ENCODE data around the gene NCOA3.

The NCOA3 gene

GRCh38 chr20:47603260-47603659 lies 101.6 kb downstream of the NCOA3 start:
- Histone ChIP-seq H3K9me2 (ENCODE audit: low read depth, low read length) (no peaks in the 10 kb centered on the region), H3K27ac (ENCODE audit: low read depth, low read length, poor library complexity, severe bottlenecking) (peak overlapping the region; percentile 13), H3K9ac (ENCODE audit: low read length) (no peak overlapping the region), H2AFZ (ENCODE audit: low read length) (no peak overlapping the region), H3F3A (ENCODE audit: insufficient read depth, low read length) (peaks cover 1% of the 10 kb centered on the region; the same call in 1 of the 2 replicates), H3K9me3 (ENCODE audit: low read length) (no peaks in the 10 kb centered on the region), H3K36me3 (ENCODE audit: insufficient read depth, low read length) (peaks cover 59% of the 10 kb centered on the region), H3K4me3 (ENCODE audit: low read depth, low read length, poor library complexity, severe bottlenecking) (no peak overlapping the region), H3K27me3 (ENCODE audit: insufficient read depth, low read length) (no peaks in the 10 kb centered on the region), H4K20me1 (ENCODE audit: insufficient read depth, low read length) (0 out of 2 replicates have a peak, but pooled peaks cover 2% of the 10 kb centered on the region), H3K4me1 (ENCODE audit: insufficient read depth, low read length, severe bottlenecking) (peaks cover 62% of the 10 kb centered on the region), H3K79me2 (ENCODE audit: insufficient read depth, low read length) (peaks cover 97% of the 10 kb centered on the region), H3K4me2 (ENCODE audit: low read length) (peak overlapping the region; percentile 5; the same call in 1 of the 2 replicates)
- TF ChIP-seq EZH2 (IDR thresholded peaks at IDR 0.05; ENCODE audit: borderline replicate concordance, low read length) = no peak
- TF ChIP-seq, protein P1, sequence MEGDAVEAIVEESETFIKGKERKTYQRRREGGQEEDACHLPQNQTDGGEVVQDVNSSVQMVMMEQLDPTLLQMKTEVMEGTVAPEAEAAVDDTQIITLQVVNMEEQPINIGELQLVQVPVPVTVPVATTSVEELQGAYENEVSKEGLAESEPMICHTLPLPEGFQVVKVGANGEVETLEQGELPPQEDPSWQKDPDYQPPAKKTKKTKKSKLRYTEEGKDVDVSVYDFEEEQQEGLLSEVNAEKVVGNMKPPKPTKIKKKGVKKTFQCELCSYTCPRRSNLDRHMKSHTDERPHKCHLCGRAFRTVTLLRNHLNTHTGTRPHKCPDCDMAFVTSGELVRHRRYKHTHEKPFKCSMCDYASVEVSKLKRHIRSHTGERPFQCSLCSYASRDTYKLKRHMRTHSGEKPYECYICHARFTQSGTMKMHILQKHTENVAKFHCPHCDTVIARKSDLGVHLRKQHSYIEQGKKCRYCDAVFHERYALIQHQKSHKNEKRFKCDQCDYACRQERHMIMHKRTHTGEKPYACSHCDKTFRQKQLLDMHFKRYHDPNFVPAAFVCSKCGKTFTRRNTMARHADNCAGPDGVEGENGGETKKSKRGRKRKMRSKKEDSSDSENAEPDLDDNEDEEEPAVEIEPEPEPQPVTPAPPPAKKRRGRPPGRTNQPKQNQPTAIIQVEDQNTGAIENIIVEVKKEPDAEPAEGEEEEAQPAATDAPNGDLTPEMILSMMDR (IDR thresholded peaks at IDR 0.05; ENCODE audit: low read length) = no peak

GRCh38 chr20:47605673-47606413 lies 104.2 kb downstream of the NCOA3 start:
- Histone ChIP-seq H3K79me2 (ENCODE audit: insufficient read depth, low read length) (peaks cover 100% of the 10 kb centered on the region), H3K4me1 (ENCODE audit: insufficient read depth, low read length, severe bottlenecking) (peaks cover 72% of the 10 kb centered on the region), H3K9ac (ENCODE audit: low read length) (no peak overlapping the region), H3K36me3 (ENCODE audit: insufficient read depth, low read length) (peaks cover 54% of the 10 kb centered on the region), H3K4me3 (ENCODE audit: low read depth, low read length, poor library complexity, severe bottlenecking) (no peak overlapping the region), H4K20me1 (ENCODE audit: insufficient read depth, low read length) (no peaks in the 10 kb centered on the region), H3K9me2 (ENCODE audit: low read depth, low read length) (no peaks in the 10 kb centered on the region), H3K4me2 (ENCODE audit: low read length) (no peak overlapping the region), H2AFZ (ENCODE audit: low read length) (no peak overlapping the region), H3K27ac (ENCODE audit: low read depth, low read length, poor library complexity, severe bottlenecking) (no peak overlapping the region), H3K9me3 (ENCODE audit: low read length) (no peaks in the 10 kb centered on the region), H3K27me3 (ENCODE audit: insufficient read depth, low read length) (no peaks in the 10 kb centered on the region), H3F3A (ENCODE audit: insufficient read depth, low read length) (peaks cover 4% of the 10 kb centered on the region; the same call in 1 of the 2 replicates)
- no peak for TF ChIP-seq EZH2 (IDR thresholded peaks at IDR 0.05; ENCODE audit: borderline replicate concordance, low read length)

GRCh38 chr20:47606414-47606982 lies 104.8 kb downstream of the NCOA3 start:
- no peaks in the 10 kb centered on the region for H3K9me2 ChIP-seq (ENCODE audit: low read depth, low read length)
- no peaks in the 10 kb centered on the region for H4K20me1 ChIP-seq (ENCODE audit: insufficient read depth, low read length)
- peak overlapping the region; percentile 19 for H3K27ac ChIP-seq (ENCODE audit: low read depth, low read length, poor library complexity, severe bottlenecking)
- H3K36me3 ChIP-seq (ENCODE audit: insufficient read depth, low read length) = peaks cover 60% of the 10 kb centered on the region
- H3K9me3 ChIP-seq (ENCODE audit: low read length) = no peaks in the 10 kb centered on the region
- TF ChIP-seq, protein P1 (IDR thresholded peaks at IDR 0.05; ENCODE audit: low read length) = no peak
- no peak for TF ChIP-seq EZH2 (IDR thresholded peaks at IDR 0.05; ENCODE audit: borderline replicate concordance, low read length)
- H3K4me2 ChIP-seq (ENCODE audit: low read length) = no peak overlapping the region
- H2AFZ ChIP-seq (ENCODE audit: low read length) = no peak overlapping the region
- no peak overlapping the region for H3K9ac ChIP-seq (ENCODE audit: low read length)
- peaks cover 4% of the 10 kb centered on the region; the same call in 1 of the 2 replicates for H3F3A ChIP-seq (ENCODE audit: insufficient read depth, low read length)
- no peak overlapping the region for H3K4me3 ChIP-seq (ENCODE audit: low read depth, low read length, poor library complexity, severe bottlenecking)
- H3K4me1 ChIP-seq (ENCODE audit: insufficient read depth, low read length, severe bottlenecking) = peaks cover 73% of the 10 kb centered on the region
- H3K27me3 ChIP-seq (ENCODE audit: insufficient read depth, low read length) = no peaks in the 10 kb centered on the region
- H3K79me2 ChIP-seq (ENCODE audit: insufficient read depth, low read length) = peaks cover 100% of the 10 kb centered on the region

Data from OCI-LY1 (cell line).